HG02938 (cell line): ENCODE data around the gene FAM120B.

ENCODE experiments used
- ATAC-seq: cut with Tn5 transposase; IDR thresholded peaks from one replicate; pipeline ENCODE4 v1.9.1; 2021; ENCODE audit warnings: mild to moderate bottlenecking, moderate library complexity; ENCODE audit not compliant: unreplicated experiment

The FAM120B gene

DNA sequence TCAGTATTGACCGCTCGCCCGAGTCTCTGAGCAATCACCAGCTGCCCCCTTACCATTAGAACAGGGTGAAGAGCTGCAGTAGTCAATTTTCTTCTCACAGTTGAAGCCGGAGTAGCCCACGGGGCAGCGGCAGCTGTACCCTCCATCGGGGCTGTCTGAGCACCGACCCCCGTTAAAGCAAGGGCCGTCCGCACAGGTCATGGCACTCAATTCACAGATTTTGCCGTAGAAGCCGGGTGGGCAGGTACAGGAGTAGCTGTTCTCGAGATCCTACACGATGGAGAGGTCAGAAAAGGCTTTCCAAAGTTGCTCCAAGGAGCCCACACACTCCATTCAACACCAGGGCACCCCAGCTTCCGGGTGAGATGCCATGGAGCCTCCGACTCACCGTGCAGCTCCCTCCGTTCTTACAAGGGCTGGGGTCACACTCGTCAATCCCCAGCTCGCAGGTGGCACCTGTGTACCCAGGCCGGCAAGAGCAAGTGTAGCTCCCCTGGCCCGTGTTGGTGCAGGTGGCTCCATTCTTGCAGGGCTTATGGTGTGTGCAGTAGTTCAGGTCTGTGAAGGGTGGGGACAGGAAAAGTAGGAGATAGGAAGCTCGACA is 21.6 kb upstream of the FAM120B start:
- no peak for ATAC-seq

DNA sequence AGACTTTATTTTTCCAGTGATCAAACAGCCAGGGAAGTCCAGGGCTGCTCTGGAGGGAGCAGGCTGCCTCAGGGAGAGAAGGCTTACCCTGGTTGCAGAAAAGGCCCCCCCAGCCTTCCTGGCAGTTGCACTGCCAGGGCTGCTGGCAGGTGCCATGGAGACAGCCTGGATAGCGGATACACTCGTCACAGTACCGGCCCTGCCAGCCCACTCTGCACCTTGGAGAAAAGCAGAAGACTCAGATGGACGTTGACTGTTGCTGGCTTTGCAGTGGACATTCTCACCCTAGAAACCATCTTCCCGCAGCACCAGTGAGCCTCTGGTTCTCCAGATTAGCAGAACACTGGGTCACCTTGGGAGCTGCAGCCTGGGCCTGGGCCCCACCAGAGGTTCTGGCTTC is 21.1 kb upstream of the FAM120B start:
- ATAC-seq: no peak

DNA sequence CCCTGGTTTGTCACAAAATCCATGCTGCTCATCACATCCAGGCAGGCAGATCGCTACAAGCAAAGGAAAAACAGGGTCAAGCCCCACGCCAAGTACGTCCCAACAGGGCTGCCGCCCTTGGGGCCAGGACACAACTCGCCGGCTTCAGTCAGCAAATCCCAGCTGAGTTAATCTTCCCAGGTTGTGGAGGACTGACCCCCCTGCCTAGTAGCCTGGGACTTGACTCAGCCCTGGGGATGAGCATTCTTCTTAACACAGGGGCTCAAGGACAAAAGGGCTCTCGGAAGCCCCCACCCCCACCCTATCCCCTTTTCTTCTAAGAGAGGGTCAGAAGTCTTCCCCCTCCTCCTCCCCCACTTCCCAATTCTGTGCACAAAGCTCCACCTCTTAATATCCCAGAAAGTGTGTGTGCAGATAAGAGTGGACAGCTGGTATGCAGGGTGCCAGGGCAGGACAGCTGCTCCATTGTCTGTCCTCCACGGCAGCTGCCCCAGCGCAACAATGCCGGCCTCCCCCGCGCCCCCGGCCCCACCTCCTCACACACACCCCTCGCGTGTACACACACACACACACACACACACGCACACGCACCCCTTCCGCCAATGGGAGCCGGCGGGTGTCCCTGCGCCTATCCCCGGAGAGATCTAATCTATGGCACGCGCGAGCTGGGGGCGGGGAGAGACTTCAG is 20.2 kb upstream of the FAM120B start:
- ATAC-seq: no peak

DNA sequence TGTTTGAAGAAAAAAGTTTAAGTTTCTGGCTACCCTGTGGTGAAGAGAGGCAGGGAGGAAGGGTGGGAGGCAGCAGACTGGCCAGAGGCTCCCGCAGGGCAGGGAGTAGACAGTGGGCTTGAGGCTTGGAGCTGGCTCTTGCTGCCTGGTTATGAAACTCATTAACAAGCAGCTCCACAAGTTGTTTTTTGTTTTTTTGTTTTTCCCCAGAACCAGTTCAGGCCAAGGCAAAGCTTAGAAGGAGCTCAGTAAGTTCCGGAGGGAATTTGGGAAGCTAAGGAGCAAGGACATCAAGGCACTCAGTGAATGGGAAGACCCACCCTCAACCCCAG is 19.7 kb upstream of the FAM120B start:
- ATAC-seq: no peak

DNA sequence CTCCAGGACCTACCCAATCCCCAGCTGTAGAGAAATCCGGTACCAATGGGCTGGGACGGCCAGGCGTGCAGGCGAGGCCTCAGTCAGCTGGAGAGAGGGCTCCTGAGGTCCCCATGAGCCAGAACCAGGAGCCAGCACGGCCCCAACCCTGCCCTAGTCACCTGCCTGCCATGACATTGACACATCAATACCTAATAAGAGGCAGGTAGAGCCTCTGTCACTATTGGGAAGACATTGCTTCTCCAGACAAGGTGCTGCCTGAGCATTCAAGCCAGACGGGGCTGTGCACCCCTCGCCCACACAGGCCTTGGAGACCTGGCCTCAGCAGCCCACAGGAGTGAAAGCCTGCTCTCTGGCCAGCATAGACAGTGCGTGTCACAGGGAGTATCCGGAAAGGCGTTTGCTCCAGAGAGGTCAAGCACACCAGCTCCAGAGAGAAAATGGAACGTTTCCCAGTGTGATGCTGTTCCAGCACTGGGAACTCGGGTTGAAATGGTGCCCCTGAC is 19.1 kb upstream of the FAM120B start:
- ATAC-seq: no peak

DNA sequence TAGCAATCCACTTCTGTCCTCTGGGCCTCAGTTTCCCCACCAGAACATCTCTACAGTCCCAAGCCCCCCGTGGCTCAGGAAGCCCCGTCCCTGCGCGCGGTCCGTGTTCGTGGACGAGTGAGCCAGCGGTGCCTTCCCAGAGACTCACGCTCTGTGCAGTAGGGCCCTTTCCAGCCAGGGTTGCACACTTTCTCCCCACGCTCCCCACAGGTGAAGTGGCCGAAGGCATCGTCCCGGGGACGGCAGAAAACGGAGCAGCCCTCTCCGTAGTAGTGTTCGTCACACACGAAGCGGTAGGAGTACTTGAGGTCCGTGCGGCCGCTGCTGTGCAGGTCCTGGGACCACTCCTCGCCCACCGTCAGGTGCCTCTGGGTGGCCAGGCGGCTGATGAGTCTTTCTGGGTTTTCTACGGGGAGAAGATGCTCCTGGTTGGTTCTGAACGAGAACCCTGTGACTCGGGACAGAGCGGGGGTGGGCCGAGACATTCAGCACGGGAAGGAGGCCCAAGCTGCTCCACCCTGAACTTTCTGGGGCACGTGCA is 18.4 kb upstream of the FAM120B start:
- ATAC-seq: no peak

DNA sequence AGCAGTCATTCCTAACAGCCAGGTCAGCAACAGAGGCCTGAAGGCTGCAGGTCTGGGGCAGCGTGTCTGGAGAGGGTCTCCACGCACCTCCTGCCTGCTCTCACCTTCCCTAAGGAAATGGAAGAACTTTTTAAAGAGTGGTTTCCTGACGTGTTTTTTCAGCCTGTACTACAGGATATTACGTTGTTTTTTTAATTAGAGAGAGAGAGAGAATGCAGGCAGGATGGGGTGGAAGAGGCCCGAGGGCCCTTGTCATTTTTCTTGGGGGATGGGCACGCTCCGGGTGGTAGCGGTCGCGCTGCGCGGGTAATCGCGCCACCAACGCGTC is 17.7 kb upstream of the FAM120B start:
- no peak for ATAC-seq

DNA sequence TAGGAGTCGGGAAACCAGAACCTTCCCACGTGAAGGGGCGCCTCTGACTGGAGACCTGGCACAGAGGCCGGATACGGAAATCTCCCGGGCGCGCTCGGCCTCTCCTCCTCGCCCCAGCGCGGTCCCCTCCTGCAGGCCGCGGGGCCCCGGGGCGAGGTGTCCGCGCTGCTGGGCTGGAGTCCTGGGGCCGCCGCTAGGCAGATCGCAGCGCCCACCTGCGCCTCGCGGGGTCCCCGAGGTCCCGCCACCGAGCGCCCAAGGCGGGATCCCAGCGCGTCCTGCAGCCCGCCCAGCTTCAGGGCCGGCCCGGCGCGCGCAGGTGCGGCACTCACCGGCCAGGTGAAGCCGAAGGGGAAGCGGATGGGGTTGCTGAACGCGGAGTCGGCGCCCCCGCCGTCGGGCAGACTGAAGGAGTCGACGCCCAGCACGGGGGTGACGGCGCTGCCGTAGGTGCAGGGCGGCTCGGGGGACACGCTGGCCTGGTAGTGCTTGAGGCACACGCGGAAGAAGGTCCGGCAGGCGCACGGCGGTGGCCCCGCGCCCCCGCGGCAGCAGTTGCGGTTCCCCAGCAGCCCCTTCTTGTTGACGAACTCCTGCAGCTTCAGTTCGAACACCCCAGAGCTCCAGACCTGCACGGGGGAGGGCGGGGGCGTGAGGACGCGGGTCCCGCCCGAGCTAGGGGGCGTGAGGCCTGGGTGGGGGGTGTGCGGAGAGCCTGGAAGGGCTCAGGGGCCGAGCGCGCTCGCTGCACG is 17.2 kb upstream of the FAM120B start:
- no peak for ATAC-seq

DNA sequence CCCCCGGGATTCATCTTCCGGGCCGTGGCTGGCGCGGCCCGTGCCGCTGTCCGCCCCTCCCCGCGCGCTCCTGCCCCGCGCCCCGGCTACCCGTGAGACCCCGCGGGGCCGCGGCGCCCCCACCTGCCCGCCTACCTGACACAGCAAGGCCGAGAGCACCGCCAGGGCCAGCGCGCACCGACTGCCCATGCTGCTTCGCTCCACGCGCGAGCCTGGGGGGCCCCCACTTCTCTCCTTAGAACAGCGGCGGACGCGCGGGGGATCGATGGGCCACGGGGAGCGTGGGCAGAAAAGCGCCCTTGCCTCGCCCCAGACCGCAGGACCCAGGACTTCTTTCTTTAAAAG is 16.6 kb upstream of the FAM120B start:
- ATAC-seq: no peak

DNA sequence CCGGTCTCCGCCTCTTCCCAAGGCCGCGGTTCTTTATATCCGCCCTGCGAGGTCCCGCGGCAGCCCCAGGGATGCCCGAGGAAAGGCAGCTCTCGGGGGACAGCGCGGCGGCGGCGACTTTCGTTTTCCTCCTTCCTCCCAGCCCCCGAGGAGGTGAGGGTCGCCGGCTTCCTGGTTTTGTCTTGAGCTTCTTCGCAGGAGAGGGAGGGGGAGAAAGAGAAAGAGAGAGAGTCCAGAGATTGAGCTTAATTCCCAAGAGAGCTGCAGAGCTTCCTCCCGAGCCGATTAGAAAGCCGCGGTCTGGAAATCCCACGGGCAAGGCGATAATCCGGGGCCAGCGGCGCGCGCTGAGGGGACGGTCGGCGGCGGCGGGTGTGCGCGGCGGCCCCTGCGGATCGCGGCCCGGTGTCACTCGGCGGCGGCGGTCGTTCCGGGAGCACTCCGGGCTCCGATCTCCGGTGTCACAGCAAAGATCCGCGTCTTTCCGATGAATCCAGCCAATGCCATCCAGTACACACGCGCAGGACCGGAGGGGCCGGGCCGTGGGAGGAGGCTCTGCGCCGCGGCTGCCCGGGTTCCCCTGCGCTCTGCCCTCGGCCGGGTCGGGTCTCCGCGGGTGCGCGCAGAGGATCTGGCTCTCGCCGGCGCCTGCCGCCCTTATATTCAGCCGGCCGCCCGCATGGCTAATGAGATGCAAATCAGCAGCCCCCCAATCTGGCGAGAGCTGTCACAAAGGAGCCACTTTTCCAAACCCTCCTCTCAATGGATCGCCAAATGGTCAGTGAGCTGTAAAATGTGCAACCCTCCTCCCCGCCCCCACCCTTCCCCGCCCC is 16.0 kb upstream of the FAM120B start, which contains the start of gene DLL1:
Gene DLL1 (minus strand): TSS at position 783 of the 833 bp plus-strand sequence. CDS start 939 bp downstream, outside the sequence.
- ATAC-seq: no peak

DNA sequence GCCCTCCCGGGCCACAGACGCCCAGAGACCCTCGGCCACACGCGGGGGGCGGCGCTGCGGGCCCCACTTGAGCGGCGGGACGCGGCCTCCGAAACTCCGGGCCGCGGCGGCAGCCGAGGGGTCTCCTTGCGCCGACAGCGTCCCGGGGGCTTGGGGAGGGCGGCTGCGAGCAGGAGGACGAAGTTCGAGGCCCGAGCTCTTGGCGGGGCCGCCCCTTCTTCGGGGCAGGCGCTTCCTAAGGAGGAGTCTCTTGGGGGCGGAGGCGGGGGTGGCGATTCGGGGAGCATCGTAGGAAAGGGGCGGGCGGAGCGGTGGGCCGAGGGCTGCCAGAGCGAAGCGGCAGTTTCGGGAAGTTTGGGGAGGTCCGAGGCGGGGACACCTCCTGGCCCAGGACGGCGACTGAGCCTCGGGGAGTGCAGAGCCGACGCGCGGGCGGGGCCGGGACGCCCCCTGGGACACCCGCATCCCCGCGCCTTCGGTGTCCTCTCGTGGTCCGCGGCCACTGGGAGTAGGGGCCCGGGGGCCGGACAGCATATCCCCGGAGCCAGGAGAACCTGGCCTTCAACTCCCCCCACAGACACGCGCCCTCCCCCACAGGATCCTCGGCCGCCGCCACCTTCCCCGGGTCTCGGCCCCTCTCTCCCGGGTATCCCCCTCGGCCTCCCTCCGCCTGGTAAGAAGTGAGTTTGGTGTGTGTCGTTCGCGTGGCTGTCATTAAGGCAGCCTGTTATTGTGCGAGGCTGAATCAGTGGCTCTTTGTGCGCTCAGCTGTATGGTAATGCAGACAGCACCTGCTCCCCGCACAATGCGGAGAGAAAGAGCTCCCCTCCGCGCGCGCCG is 15.1 kb upstream of the FAM120B start:
- ATAC-seq: peak; percentile 35

DNA sequence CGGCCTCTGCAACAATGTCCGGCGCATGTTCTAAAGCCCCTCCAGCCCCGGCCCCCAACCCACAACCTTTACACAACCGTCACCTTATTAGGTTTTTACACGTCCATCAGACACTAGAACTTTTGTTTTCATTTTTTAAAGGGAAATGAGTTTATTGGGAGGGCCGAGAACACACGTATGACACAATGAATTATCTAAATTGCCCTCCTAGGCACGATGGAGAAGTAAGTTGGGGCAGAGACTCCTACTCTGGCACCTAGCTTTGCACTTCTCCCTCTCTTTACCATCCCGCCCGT is 14.5 kb upstream of the FAM120B start:
- no peak for ATAC-seq

DNA sequence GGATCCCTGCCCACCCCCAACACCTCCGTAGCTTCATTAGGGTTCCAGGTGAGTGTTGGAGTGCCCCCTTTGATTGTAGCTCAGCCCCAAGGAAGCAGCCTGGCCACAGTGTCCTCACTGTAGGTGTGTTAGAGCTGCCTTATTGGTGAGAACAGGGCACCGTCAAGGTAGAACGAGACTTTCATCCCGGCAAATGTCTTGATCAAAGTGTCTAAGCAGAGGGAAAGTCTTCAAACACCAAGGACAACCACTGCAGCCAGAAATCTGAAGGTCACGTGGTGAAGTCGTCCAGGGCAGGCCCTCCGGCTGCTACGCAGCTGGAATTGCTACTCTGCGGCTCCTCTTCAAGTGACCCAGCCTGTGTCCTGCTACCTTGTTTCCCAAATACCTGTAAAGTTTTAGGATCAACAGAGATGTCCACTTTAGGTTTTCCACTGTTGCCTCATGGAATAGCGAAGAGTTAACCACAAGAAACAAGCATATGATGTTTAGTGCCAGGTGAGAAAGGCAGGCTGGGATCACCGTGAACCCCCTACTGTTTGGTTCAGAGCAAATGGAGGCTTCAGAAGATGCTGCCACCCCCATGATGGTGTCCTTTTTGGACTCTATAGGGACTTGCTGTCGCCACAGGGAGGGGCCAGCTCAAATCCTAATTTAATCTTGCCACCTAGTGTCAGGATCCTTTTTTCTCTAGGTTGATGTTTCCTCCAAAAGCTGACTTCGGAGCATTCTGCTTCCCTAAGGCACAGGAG is 14.0 kb upstream of the FAM120B start:
- ATAC-seq: no peak

DNA sequence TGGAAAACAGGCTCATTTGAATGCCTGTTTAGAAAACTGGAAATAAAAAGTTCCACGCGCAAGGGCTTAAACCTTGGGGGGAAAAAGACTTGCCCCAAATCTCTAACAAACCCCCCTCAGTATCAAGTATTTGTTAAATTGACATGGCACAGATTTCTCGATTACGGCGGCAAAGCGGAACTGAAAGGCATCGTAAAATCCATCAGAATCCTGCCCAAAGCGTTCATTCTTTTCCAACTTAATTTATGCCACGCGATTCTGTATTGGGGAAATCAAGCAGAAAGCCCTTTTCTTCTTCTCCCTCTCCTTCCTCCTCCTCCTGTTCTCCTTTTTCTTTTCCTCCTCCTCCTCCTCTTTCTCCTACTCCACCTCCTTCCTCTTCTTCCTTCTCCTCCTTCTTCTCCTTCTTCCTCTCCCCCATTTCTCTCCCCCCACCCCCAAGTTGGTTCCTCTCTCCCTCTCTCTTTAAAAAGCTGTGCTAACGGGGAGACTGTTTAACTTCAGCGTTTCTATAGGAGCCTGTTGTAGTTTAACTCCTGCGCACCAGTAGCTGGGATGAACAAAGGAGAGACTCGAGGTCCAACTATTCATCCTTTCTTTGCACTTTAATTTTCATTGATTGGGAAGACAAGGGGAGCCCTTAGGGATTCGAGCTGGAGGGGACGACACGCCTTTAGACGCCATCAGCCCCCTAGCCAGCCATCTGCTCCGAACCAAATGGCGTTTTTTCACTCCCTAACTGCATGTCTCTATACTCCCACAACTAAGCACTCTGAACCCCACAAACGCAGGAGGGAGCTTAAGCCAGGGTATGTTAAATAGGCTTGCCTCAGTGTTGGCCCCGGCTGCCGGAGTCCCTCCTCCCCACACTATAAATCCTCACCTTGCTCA is 13.0 kb upstream of the FAM120B start:
- no peak for ATAC-seq

DNA sequence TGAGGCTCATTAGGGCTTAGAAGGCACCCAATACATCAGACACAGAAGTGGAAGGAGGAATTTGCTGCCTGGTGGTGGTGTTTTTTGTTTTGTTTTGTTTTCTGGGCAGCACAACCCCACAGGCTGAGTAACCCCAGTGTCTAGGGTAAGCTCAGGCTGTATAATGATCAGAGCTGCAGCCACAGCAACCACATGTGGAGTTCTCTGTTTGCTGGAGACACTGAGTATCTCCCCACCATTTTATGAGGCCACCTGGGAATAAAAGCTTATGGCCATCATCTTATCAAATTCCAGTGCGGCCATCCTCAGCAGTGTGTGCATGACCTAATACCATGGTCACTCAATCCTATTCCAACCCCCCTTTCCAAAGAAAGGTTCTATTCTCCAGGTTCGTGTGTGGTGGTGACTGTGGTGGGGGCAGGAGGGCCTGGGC is 12.2 kb upstream of the FAM120B start:
- no peak for ATAC-seq

DNA sequence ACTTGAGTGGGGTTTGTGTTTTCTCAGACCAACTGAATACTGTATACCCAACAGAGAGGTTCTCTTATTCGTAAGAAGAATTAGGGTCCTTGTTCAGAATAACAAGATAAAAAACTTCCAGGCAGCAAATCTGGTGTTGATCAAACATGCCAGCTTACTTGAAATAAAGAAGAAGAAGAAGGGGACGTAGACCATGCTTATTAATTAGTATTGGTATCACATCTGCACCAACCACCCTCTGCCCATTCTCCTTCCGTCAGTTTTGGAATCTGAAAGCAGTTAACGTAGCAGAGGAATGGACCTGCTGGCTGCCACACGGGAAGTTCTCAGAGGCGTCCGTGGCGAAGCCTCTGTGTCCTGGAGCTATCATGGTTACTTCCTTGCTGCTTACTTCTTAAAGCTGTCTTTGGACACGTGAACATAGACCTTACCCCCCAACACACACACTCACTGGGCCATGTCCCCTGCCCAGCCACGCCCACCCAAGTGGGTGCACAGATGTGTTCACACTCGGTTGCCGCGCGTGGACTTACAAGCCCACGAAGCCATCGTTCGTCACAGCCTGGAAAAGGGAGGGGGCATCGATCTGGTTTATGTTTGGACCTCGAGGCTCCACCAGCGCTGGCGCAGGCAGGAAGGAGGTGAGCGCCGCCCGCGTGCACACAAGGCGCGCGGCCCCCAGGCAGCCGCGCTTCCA is 11.6 kb upstream of the FAM120B start:
- ATAC-seq: no peak

DNA sequence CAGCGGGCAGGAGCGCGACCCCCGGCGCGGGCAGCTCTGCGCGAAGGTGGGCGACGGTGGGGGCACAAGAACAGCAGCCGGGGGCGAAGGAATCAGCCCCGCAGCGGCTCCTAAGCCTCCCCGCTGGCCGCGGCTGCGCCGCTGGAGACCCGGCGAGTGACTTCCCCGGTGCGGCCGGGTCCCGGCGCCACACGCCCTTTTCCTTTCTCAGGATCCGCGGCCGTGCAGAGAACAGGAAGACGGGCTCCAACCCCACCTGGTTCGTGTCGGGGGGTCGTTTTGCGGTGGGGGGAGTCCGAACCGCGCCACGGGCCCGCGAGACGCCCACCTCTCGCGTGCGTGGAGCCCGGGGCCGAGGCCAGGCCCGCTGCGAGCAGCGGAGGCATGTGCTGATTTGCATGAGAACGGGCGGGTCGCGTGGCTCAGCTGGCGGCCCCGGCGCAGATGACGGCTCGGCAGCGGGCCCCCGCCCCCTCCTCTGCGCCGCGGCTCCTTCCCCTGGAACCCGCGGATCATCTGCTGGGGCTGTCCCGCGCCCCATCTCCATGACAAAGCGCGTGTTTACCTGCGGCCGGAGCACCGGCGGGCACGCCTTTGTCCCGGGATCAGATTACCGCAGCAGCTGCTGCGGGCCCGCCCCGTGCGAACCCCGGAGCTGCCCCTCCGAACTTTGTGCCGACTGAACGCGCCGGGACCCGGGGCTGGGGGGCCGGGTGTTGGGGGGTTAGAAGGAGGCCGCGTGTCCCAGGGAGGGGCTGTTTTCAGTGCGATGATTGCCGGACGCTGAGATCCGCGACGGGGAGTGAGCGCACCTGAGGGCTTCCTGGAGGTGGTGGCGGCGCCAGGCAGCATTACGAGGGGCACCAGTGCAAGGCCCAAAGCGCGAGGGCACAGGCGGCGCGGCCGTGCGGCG is 10.8 kb upstream of the FAM120B start:
- ATAC-seq: peak; percentile 51
